Effector memory CD8-positive, alpha-beta T cell (primary cell): Measurements from ENCODE around the gene MAPK4.

Source experiments
- ATAC-seq: fragments of 150-1000 bp; cut with Tn5 transposase; replicated peaks from 2 replicates; pipeline ENCODE4 v1.10.0; 2021; ENCODE audit warnings: mild to moderate bottlenecking, moderate library complexity
- DNase-seq, 3 experiments: peaks; one replicate each; pipeline ENCODE4 v3.0.0; 2021
- H3K27ac Mint-ChIP-seq, 2 donors: one replicate each; pipeline ENCODE4 v1.8.0; 2022; ENCODE audit warnings: mild to moderate bottlenecking in 2 of 2, mixed read lengths in 2 of 2, moderate library complexity in 2 of 2
- H3K27me3 Mint-ChIP-seq, 2 donors: one replicate each; pipeline ENCODE4 v1.8.0; 2022; ENCODE audit warnings: mixed read lengths in 2 of 2
- H3K36me3 Mint-ChIP-seq: one replicate; pipeline ENCODE4 v1.8.0; 2022; ENCODE audit warnings: mild to moderate bottlenecking, moderate library complexity, mixed read lengths; ENCODE audit not compliant: insufficient read depth
- H3K4me1 Mint-ChIP-seq, 2 donors: one replicate each; pipeline ENCODE4 v1.8.0; 2022; ENCODE audit warnings: low read depth in 2 of 2, mixed read lengths in 2 of 2
- H3K4me3 Mint-ChIP-seq, 2 donors: one replicate each; pipeline ENCODE4 v1.8.0; 2022; ENCODE audit warnings: mild to moderate bottlenecking in 2 of 2, mixed read lengths in 2 of 2, moderate library complexity in 2 of 2
- H3K9me3 Mint-ChIP-seq, 2 donors: one replicate each; pipeline ENCODE4 v1.8.0; 2022; ENCODE audit warnings: mixed read lengths in 2 of 2

The MAPK4 gene

DNA sequence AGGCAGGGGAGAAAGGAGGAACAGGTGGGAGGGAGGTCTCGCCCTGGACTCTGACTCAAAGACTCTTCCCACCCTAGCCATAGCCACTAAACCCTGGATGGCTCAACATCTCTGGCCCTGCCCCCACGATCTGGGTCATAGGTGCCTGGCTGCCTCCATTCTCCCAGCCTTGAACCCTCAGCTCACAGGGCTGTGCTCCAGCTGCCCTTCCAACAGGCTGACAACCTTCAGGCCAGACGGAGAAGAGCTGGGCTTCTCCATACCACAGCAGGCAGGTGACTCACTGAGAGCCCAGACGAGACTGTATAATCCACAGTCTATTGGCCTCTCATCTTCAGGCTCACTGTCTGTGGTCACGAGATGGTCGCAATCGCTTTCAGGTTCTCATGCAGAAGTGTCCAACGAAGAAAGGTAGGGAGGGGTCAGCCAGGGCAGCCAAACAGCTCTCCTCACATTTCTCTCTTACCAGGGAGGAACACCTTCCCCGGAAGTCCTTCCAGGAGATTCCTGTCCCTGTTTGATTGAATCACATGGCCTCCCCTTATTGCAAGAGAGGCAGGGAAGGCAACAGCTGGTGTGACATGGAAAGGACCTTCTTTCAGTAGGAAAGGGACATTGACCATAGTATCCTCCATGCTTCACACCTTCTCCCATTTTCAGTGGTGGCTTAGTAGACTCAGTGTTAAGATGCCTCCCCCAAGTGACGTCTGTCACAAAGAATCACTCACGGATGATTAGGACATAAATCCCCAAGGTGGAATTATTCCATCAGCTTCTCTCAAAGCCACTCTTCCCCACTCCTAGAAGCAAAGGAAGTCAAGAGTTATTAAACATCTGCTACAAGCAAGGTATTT is 159.8 kb downstream of the MAPK4 start:
- DNase-seq = no peak
- H3K9me3 Mint-ChIP-seq = peaks cover 6 to 16% of the 10 kb centered on the region in 2 donors
- ATAC-seq = no peak
- peaks cover 0 to 33% of the 10 kb centered on the region in 2 donors for H3K27me3 Mint-ChIP-seq
- H3K36me3 Mint-ChIP-seq = no peaks in the 10 kb centered on the region
- H3K4me3 Mint-ChIP-seq = no peak overlapping the region
- no peak overlapping the region for H3K27ac Mint-ChIP-seq
- H3K4me1 Mint-ChIP-seq = no peaks in the 10 kb centered on the region

DNA sequence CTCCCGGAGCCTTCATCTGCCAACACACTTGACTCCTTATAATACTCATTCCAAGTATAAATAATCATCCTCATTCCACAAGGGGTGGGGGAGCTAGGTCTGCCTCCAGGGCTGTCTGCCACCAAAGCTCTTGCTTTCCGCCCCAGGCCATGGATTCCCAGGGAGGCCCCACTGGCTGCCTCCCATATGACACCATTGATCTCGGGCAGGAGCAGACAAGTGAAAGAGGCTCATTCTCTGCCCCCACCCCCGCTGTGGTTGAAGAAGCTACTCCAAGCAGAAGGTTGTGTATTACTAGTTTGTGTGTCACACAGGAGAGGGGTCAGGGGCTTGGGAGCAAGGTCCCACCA is 160.4 kb downstream of the MAPK4 start:
- no peak overlapping the region for H3K4me3 Mint-ChIP-seq
- no peak overlapping the region for H3K27ac Mint-ChIP-seq
- no peak for DNase-seq
- ATAC-seq = no peak
- peaks cover 0 to 33% of the 10 kb centered on the region in 2 donors for H3K27me3 Mint-ChIP-seq
- H3K9me3 Mint-ChIP-seq = peaks cover 6 to 16% of the 10 kb centered on the region in 2 donors
- no peaks in the 10 kb centered on the region for H3K4me1 Mint-ChIP-seq
- no peaks in the 10 kb centered on the region for H3K36me3 Mint-ChIP-seq

DNA sequence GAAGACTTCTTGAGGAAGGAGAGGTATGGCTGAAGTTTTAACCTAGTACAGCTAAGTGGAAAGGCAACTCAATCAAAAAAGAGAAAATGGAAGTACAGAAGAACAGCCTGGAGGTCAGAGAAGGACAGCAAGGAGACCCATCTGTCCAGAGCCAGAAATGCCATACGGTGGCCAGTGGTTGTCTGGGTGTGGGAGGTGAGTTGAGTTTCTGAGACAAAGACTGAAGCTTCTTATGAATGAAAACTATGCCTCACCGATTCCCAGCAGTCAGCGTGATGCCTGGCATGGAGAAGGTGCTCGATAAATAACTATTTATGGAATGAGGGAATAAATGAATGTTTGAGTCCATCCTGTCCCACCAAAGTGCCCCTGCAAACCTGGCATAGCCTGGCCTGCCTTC is 161.1 kb downstream of the MAPK4 start:
- Mint-ChIP-seq H3K9me3 (peaks cover 4 to 12% of the 10 kb centered on the region in 2 donors), H3K4me3 (no peak overlapping the region), H3K36me3 (no peaks in the 10 kb centered on the region), H3K27me3 (peaks cover 0 to 33% of the 10 kb centered on the region in 2 donors), H3K27ac (no peak overlapping the region), H3K4me1 (no peaks in the 10 kb centered on the region)
- DNase-seq = no peak
- no peak for ATAC-seq

DNA sequence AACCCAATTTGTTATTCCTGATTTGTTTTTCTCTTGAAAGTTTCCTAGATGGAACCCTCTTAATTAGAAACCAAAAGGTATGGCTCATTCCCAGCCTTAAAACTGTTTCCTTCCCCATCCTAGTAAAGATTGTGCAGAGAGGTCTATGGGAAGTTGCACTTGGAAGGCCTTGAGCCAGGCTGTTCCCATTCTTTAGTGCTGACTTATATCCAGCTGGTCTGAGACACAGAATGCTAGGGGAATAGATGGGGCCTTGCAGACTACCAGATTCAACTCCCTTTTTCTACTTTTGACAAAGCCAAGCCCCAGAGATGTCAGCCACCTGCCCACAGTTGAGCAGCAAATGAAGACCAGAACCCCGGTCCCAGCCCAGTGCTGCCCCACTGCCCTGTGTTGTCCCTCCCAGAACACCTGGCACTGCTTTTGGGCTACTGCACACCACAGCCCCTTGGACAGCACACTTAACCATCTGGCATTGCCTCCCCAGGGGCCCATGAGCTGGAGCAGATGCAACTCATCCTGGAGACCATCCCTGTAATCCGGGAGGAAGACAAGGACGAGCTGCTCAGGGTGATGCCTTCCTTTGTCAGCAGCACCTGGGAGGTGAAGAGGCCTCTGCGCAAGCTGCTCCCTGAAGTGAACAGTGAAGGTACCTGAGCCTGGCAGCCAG is 161.7 kb downstream of the MAPK4 start:
- Mint-ChIP-seq H3K4me1 (no peaks in the 10 kb centered on the region), H3K4me3 (no peak overlapping the region), H3K9me3 (peaks cover 3 to 6% of the 10 kb centered on the region in 2 donors), H3K27me3 (peaks cover 0 to 28% of the 10 kb centered on the region in 2 donors), H3K27ac (no peak overlapping the region), H3K36me3 (no peaks in the 10 kb centered on the region)
- ATAC-seq (no peak), DNase-seq (no peak)

DNA sequence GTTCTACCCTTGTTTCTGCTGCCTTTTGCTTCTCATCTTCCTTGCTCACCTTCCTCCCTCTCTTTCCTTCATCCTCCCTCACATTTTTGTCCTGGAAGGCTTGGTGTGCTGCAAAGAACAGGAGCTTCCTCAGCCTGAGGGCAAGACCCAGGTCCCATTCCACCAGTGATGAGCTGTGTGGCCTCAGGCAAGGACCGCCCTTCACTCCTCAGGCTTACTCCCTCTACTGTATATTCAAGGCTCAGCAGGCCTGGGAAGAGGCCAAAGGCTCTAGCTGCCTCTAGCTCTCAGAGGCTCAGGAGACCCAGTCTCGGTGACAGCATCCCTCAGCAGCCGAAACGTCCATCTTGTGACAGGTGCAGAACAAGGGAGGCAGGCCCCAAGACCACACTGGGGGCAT is 162.4 kb downstream of the MAPK4 start:
- DNase-seq = no peak
- Mint-ChIP-seq H3K36me3 (no peaks in the 10 kb centered on the region), H3K9me3 (no peaks in the 10 kb centered on the region), H3K4me1 (peaks cover 0 to 3% of the 10 kb centered on the region in 2 donors), H3K27ac (no peak overlapping the region), H3K4me3 (no peak overlapping the region), H3K27me3 (peaks cover 0 to 24% of the 10 kb centered on the region in 2 donors)
- ATAC-seq = no peak

DNA sequence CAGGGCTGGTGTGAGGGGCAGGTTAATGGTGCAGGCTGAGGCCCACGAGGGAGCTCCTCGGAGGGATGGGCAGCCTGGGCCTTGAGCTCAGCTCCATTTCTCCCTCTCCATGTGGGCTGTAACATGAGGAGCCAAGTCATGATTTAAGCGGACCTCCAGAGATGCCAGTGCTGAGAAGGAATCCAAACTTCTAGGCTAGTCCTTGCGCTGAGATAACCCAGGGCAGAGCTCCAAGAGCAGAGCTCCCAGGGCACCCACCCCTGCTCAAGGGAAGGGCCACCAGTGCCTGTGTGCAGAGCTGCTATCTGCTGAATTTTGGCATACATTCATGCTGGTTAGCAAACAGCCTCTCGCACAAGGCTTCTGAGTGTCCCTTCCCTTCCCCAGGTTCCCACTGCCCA is 164.9 kb downstream of the MAPK4 start:
- no peak overlapping the region for H3K4me3 Mint-ChIP-seq
- H3K27ac Mint-ChIP-seq = no peak overlapping the region
- peaks cover 0 to 28% of the 10 kb centered on the region in 2 donors for H3K27me3 Mint-ChIP-seq
- DNase-seq = no peak
- no peak for ATAC-seq
- H3K4me1 Mint-ChIP-seq = peaks cover 0 to 3% of the 10 kb centered on the region in 2 donors
- no peaks in the 10 kb centered on the region for H3K9me3 Mint-ChIP-seq
- no peaks in the 10 kb centered on the region for H3K36me3 Mint-ChIP-seq

DNA sequence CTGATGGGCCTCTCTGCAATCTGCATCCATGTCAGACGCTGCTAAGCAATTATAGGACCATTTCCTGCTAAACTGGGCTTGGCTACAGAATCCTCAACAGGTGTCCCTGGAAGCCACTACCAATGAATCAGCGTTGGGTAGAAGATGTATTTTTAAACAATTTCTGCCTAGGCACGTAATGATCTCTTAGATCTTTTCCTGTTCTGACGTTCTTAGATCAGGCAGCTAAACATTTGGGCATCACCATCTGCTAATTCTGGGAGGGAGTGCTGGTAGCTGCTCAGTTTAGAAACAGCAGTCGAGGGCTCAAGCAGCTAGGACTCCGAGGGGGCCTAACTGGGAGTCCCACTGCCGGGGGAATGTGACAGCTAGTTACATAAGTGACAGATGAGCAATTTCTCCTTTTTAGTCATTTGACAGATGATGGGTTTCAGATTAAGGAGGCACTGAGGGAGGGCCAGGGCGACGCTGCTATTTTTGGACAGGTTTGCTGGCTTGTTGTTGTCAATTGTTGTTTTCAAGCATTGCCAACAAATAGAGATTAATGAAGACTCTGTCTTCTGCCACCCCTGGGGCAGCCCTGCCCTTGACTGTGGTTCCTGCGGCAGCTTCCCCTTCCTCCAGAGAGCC is 167.2 kb downstream of the MAPK4 start:
- H3K4me1 Mint-ChIP-seq = peaks cover 0 to 3% of the 10 kb centered on the region in 2 donors
- no peaks in the 10 kb centered on the region for H3K9me3 Mint-ChIP-seq
- H3K27me3 Mint-ChIP-seq = peaks cover 0 to 19% of the 10 kb centered on the region in 2 donors
- ATAC-seq (no peak), DNase-seq (no peak)
- H3K4me3 Mint-ChIP-seq = no peak overlapping the region
- H3K27ac Mint-ChIP-seq = no peak overlapping the region
- no peaks in the 10 kb centered on the region for H3K36me3 Mint-ChIP-seq

DNA sequence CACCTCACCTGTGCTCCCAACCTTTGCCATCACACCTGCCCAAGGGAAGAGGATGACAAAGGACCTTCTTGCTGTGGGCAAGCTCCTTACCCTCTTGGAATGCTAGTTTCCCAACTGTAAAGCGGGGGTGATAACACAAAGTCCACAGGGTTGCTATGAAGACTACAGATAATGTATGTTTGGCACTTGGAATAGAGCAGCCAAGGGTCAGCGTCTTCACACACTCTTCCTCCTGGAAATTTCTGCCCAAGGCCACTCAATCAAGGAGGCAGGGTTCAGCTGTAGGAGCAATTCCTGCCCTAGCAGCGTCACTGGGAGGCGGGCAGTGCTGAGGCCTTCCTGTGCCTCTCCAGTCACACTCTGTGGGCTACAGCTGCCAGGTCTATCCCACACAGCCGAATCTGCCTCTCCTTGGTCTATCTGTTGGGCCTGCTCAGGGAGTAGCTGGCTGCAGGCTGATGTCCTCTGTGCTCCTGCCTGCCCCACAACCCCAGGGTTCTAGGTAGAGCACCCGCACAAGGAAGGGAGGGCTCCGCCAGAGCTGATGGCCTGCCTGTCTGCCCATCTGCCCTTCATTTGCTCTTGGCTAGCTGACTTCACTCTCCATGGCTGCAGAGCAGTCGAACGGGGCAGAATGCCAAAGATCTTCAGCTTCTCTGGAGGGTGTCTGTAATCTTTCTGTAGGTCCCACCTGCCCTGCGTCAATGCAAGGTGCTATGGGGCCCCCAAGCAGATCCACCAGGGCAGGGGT is 168.0 kb downstream of the MAPK4 start:
- Mint-ChIP-seq H3K4me3 (no peak overlapping the region), H3K27ac (no peak overlapping the region), H3K27me3 (peaks cover 0 to 19% of the 10 kb centered on the region in 2 donors), H3K9me3 (no peaks in the 10 kb centered on the region), H3K36me3 (no peaks in the 10 kb centered on the region), H3K4me1 (peaks cover 0 to 3% of the 10 kb centered on the region in 2 donors)
- DNase-seq = no peak
- no peak for ATAC-seq

DNA sequence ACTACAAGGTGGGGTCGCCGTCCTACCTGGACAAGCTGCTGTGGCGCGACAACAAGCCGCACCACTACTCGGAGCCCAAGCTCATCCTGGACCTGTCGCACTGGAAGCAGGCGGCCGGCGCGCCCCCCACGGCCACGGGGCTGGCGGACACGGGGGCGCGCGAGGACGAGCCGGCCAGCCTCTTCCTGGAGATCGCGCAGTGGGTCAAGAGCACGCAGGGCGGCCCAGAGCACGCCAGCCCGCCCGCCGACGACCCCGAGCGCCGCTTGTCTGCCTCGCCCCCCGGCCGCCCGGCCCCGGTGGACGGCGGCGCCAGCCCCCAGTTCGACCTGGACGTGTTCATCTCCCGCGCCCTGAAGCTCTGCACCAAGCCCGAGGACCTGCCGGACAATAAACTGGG is 169.5 kb downstream of the MAPK4 start:
- ATAC-seq = no peak

DNA sequence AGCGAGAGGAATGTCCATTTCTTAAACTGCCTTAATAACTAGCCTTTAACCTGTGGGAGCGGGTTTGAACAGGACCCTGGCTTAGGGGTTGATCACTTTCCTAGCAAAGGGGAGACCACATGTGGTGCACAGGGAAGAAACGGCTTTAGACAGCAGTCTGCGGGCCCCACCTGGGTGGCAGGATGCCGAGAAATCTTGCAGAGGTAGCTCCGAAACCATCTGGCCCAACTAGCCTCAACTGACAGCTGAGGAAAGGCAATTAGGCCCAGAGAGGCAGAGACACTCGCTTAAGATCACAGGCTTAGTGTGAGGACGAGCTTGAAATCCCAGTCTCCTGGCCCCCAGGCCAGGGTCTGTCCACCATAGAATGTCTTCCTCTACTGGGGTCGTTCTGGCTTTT is 170.1 kb downstream of the MAPK4 start:
- Mint-ChIP-seq H3K27ac (no peak overlapping the region), H3K4me3 (no peak overlapping the region), H3K4me1 (peaks cover 0 to 3% of the 10 kb centered on the region in 2 donors), H3K36me3 (no peaks in the 10 kb centered on the region), H3K9me3 (no peaks in the 10 kb centered on the region), H3K27me3 (peaks cover 6 to 19% of the 10 kb centered on the region in 2 donors)
- no peak for DNase-seq
- ATAC-seq = no peak

More for the DNA sequence above, 169.5 kb downstream of the MAPK4 start:
- H3K4me3 Mint-ChIP-seq = no peak overlapping the region
- no peak for DNase-seq
- no peaks in the 10 kb centered on the region for H3K36me3 Mint-ChIP-seq
- peaks cover 5 to 19% of the 10 kb centered on the region in 2 donors for H3K27me3 Mint-ChIP-seq
- no peaks in the 10 kb centered on the region for H3K9me3 Mint-ChIP-seq
- no peak overlapping the region for H3K27ac Mint-ChIP-seq
- H3K4me1 Mint-ChIP-seq = peaks cover 0 to 3% of the 10 kb centered on the region in 2 donors

DNA sequence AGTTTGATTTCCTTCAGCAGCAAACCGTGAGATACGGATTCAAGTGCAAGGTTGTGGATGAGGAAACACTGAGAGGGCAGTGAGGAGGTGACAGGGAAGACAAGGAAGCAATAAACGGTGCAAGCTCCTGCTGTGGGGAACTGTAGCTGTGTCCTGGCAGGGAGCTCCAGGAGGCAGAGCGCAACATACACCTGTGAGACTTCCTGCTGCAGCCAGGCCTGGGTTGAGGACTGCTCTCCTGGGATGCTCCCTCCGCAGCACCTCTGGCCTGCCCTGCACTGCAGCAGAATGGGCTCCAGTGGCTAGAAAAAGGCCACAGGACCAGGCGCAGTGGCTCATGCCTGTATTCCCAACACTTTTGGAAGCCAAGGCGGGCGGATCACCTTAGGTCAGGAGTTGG is 174.5 kb downstream of the MAPK4 start:
- Mint-ChIP-seq H3K27me3 (peaks cover 6 to 11% of the 10 kb centered on the region in 2 donors), H3K9me3 (no peaks in the 10 kb centered on the region), H3K27ac (no peak overlapping the region), H3K4me1 (no peaks in the 10 kb centered on the region), H3K36me3 (no peaks in the 10 kb centered on the region), H3K4me3 (no peak overlapping the region)
- ATAC-seq (no peak), DNase-seq (no peak)

DNA sequence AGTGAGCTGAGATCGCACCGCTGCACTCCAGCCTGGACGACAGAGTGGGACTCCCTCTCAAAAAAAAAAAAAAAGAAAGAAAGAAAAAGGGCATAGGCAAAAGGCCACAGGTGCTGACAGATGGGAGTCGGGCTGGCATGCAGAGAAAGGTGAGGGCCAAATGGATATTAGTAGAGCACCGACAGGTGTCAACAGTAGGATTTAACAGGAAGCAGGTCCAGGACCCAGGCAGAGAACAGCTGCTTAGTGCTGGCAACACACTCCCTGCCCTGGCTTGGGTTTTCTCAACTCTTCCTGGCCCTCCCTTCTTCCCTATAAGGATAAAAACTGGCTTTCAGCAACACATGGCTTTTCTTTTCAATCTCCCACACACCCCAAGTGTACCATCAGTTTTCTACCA is 175.0 kb downstream of the MAPK4 start:
- peaks cover 6 to 11% of the 10 kb centered on the region in 2 donors for H3K27me3 Mint-ChIP-seq
- no peaks in the 10 kb centered on the region for H3K9me3 Mint-ChIP-seq
- no peak for DNase-seq
- no peaks in the 10 kb centered on the region for H3K36me3 Mint-ChIP-seq
- H3K4me1 Mint-ChIP-seq = no peaks in the 10 kb centered on the region
- no peak overlapping the region for H3K4me3 Mint-ChIP-seq
- ATAC-seq = no peak
- no peak overlapping the region for H3K27ac Mint-ChIP-seq

DNA sequence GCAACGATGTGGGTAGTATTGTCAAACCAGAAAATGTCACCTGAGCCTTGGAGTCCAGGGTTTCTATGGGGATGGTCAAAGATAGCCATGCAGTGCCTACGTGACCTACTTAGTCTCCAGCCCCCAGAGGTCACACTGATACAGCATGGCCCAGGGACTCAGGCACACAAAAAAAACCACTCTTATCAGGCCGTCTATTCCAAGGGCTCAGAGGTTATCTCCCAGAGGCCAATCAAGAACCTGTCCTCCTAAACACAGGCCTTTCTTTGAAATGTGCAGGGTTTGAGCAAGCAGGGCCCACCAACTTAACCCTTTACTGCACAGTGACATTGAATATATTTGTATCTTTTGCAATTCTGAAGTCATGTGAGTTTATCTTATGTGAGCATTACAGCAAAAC is 177.2 kb downstream of the MAPK4 start:
- Mint-ChIP-seq H3K4me1 (no peaks in the 10 kb centered on the region), H3K36me3 (no peaks in the 10 kb centered on the region), H3K4me3 (no peak overlapping the region), H3K27me3 (peaks cover 9 to 18% of the 10 kb centered on the region in 2 donors), H3K9me3 (no peaks in the 10 kb centered on the region), H3K27ac (no peak overlapping the region)
- ATAC-seq (no peak), DNase-seq (no peak)
